Measurements from ENCODE around the gene EEA1.
"Not testable (repeated sequence)": the region's sequence is repeated elsewhere in the genome, so short reads cannot be mapped to it uniquely, and the experiment has no call there.

EEA1 gene

GRCh38 chr12:92928962-92929915 lies at the start of gene EEA1:
TSS of gene EEA1 (minus strand) at chr12:92929295. CDS start at chr12:92929066, 229 bp downstream.
- DNase-seq (ENCODE audit: low read depth) = peak; percentile 87

- DNase-seq (ENCODE audit: low read depth) = no peak
Measured at GRCh38 chr12:92978607-92979006, 49.5 kb upstream of the EEA1 start.

- no peak for DNase-seq (ENCODE audit: low read depth)
Measured at GRCh38 chr12:92977326-92977725, 48.2 kb upstream of the EEA1 start.

- no peak for DNase-seq (ENCODE audit: low read depth)
Measured at GRCh38 chr12:92974759-92975158, 45.7 kb upstream of the EEA1 start.

- no peak for DNase-seq (ENCODE audit: low read depth)
Measured at GRCh38 chr12:92973614-92974013, 44.5 kb upstream of the EEA1 start.

GRCh38 chr12:92971859-92972524 lies 42.9 kb upstream of the EEA1 start:
- DNase-seq (ENCODE audit: low read depth) = no peak

GRCh38 chr12:92968176-92968813 lies 39.2 kb upstream of the EEA1 start:
- no peak for DNase-seq (ENCODE audit: low read depth)

- DNase-seq (ENCODE audit: low read depth) = not testable (repeated sequence)
Measured at GRCh38 chr12:92964378-92964777, 35.3 kb upstream of the EEA1 start.

- no peak for DNase-seq (ENCODE audit: low read depth)
Measured at GRCh38 chr12:92961949-92962348, 32.9 kb upstream of the EEA1 start.

GRCh38 chr12:92955997-92956663 lies 27.0 kb upstream of the EEA1 start:
- DNase-seq (ENCODE audit: low read depth) = no peak

GRCh38 chr12:92953747-92954146 lies 24.7 kb upstream of the EEA1 start:
- DNase-seq (ENCODE audit: low read depth) = no peak

GRCh38 chr12:92952394-92952793 lies 23.3 kb upstream of the EEA1 start:
- no peak for DNase-seq (ENCODE audit: low read depth)

- DNase-seq (ENCODE audit: low read depth) = no peak
Measured at GRCh38 chr12:92951006-92951405, 21.9 kb upstream of the EEA1 start.

- no peak for DNase-seq (ENCODE audit: low read depth)
Measured at GRCh38 chr12:92950011-92950410, 20.9 kb upstream of the EEA1 start.

- no peak for DNase-seq (ENCODE audit: low read depth)
Measured at GRCh38 chr12:92949466-92949865, 20.4 kb upstream of the EEA1 start.

- DNase-seq (ENCODE audit: low read depth) = no peak
Measured at GRCh38 chr12:92947589-92948215, 18.6 kb upstream of the EEA1 start.

- no peak for DNase-seq (ENCODE audit: low read depth)
Measured at GRCh38 chr12:92945659-92946220, 16.6 kb upstream of the EEA1 start.

GRCh38 chr12:92943482-92944250 lies 14.6 kb upstream of the EEA1 start:
- no peak for DNase-seq (ENCODE audit: low read depth)

- DNase-seq (ENCODE audit: low read depth) = no peak
Measured at GRCh38 chr12:92942905-92943304, 13.8 kb upstream of the EEA1 start.

GRCh38 chr12:92939116-92939515 lies 10.0 kb upstream of the EEA1 start:
- no peak for DNase-seq (ENCODE audit: low read depth)

- DNase-seq (ENCODE audit: low read depth) = no peak
Measured at GRCh38 chr12:92938638-92939037, 9.5 kb upstream of the EEA1 start.
